Fibroblast of lung (primary cell): ENCODE results near the gene TSHZ2.

Source experiments
- EZH2 ChIP-seq: IDR thresholded peaks from 2 replicates; pipeline ENCODE4 v1.5.1; 2012; ENCODE audit warnings: low read length, control low read depth, mild to moderate bottlenecking; ENCODE audit errors: missing control alignments
- TF ChIP-seq, protein P1 (sequence below), 2 donors: IDR thresholded peaks in 1 of 2; conservative IDR thresholded peaks in 1 of 2; 1 replicate in 1 of 2; 2 replicates in 1 of 2; pipeline ENCODE4 v1.5.1; 2011 to 2012; ENCODE audit warnings: low read length in 2 of 2, control low read depth in 1 of 2, inconsistent platforms in 1 of 2, low read depth in 1 of 2, mild to moderate bottlenecking in 1 of 2

DNA sequence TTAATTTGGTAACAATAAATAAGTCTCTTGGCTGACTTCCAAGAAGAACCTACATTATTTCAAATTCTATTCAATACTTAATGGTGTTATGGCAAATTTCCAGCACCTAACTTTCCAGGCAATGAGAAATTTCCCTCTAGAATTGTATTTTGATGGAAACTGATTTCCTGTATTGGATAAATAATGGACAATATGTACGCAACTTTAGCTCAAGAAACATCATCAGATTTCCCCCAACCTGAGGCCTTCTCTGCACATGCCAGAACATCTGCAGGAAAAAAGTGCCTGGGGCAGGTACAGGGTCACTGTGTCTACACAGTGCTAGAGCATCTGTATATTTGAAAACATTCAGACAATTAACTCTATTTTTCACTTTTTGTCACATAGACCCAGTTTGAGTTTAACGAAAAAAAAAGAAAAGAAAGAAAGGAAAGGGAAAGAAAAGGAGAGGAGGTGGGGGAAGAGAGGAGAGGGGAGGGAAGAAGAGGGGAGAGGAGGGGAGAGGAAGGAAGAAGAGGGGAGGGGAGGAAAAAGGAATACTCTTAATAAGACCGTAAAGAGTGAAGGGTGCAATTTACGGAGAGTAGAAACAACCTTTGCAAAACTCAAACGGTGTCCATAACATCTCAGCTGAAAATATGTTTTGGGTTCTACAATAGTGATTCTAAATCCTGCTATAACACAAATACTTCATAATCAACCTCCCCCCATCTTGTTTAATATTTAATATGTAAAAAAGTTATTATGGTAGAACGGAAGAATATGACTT lies 130.0 kb downstream of the TSHZ2 start:
- TF ChIP-seq, protein P1, sequence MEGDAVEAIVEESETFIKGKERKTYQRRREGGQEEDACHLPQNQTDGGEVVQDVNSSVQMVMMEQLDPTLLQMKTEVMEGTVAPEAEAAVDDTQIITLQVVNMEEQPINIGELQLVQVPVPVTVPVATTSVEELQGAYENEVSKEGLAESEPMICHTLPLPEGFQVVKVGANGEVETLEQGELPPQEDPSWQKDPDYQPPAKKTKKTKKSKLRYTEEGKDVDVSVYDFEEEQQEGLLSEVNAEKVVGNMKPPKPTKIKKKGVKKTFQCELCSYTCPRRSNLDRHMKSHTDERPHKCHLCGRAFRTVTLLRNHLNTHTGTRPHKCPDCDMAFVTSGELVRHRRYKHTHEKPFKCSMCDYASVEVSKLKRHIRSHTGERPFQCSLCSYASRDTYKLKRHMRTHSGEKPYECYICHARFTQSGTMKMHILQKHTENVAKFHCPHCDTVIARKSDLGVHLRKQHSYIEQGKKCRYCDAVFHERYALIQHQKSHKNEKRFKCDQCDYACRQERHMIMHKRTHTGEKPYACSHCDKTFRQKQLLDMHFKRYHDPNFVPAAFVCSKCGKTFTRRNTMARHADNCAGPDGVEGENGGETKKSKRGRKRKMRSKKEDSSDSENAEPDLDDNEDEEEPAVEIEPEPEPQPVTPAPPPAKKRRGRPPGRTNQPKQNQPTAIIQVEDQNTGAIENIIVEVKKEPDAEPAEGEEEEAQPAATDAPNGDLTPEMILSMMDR (conservative IDR thresholded peaks at IDR 0.05 in 1 of 2, IDR thresholded peaks at IDR 0.05 in 1 of 2; ENCODE audit: low read depth in 1 of 2, low read length in 2 of 2): no peak
- TF ChIP-seq EZH2: no peak
